Endothelial cell of hepatic sinusoid (primary cell): ENCODE measurements around the gene LDLRAD4.

ENCODE experiments used
- in situ Hi-C: cut with HindIII; loops from 2 replicates; pipeline ENCODE4 v1.10.0; 2017; ENCODE audit warnings: low sequenced_read_pairs

The LDLRAD4 gene

GRCh38 chr18:13494871-13495445 lies 276.4 kb downstream of the LDLRAD4 start:
- in situ Hi-C loops: no loop called here

- in situ Hi-C loops: no loop called here
Measured at GRCh38 chr18:13495961-13496360, 277.4 kb downstream of the LDLRAD4 start.

- in situ Hi-C loops: no loop called here
Measured at GRCh38 chr18:13496691-13497281, 278.2 kb downstream of the LDLRAD4 start.

GRCh38 chr18:13499803-13500202 lies 281.2 kb downstream of the LDLRAD4 start:
- in situ Hi-C loops: no loop called here

GRCh38 chr18:13500227-13500865 lies 281.8 kb downstream of the LDLRAD4 start:
- in situ Hi-C loops: no loop called here

GRCh38 chr18:13500869-13501542 lies 282.4 kb downstream of the LDLRAD4 start:
- in situ Hi-C loops: no loop called here

GRCh38 chr18:13501543-13501887 lies 283.0 kb downstream of the LDLRAD4 start:
- in situ Hi-C loops: no loop called here

GRCh38 chr18:13501891-13502290 lies 283.3 kb downstream of the LDLRAD4 start:
- in situ Hi-C loops: no loop called here

- in situ Hi-C loops: no loop called here
Measured at GRCh38 chr18:13502585-13502984, 284.0 kb downstream of the LDLRAD4 start.

- in situ Hi-C loops: no loop called here
Measured at GRCh38 chr18:13503836-13504235, 285.3 kb downstream of the LDLRAD4 start.

- in situ Hi-C loops: no loop called here
Measured at GRCh38 chr18:13505780-13506345, 287.3 kb downstream of the LDLRAD4 start.

- in situ Hi-C loops: no loop called here
Measured at GRCh38 chr18:13510594-13510993, 292.0 kb downstream of the LDLRAD4 start.

GRCh38 chr18:13511961-13512577 lies 293.5 kb downstream of the LDLRAD4 start:
- in situ Hi-C loops: no loop called here

- in situ Hi-C loops: no loop called here
Measured at GRCh38 chr18:13513021-13513420, 294.5 kb downstream of the LDLRAD4 start.

GRCh38 chr18:13513481-13513880 lies 294.9 kb downstream of the LDLRAD4 start:
- in situ Hi-C loops: no loop called here

GRCh38 chr18:13514558-13514957 lies 296.0 kb downstream of the LDLRAD4 start:
- in situ Hi-C loops: no loop called here

- in situ Hi-C loops: no loop called here
Measured at GRCh38 chr18:13516855-13517254, 298.3 kb downstream of the LDLRAD4 start.

GRCh38 chr18:13517369-13517768 lies 298.8 kb downstream of the LDLRAD4 start:
- in situ Hi-C loops: no loop called here

GRCh38 chr18:13518382-13518781 lies 299.8 kb downstream of the LDLRAD4 start:
- in situ Hi-C loops: no loop called here

- in situ Hi-C loops: no loop called here
Measured at GRCh38 chr18:13520306-13520705, 301.7 kb downstream of the LDLRAD4 start.

- in situ Hi-C loops: no loop called here
Measured at GRCh38 chr18:13520741-13521140, 302.2 kb downstream of the LDLRAD4 start.
